Upper lobe of right lung (tissue), 1 donor: Measurements from ENCODE around the gene NVL. TPM values are rescaled to one million over a fixed set of nuclear protein-coding genes. Genes with fewer than 3 reads are reported as not detected.
A peak's percentile ranks its signal among the peaks of the same experiment; 100 is the strongest.

ENCODE experiments used
- ATAC-seq: fragments of 200-7000 bp; cut with Tn5 transposase; one replicate; pipeline ENCODE4 v1.9.1; 2020; ENCODE audit warnings: mild to moderate bottlenecking, moderate library complexity
- DNase-seq: peaks from one replicate; pipeline ENCODE4 v3.0.0-alpha.2; 2020
- H3K27ac ChIP-seq: fragments of 200-600 bp; one replicate; pipeline ENCODE4 v1.8.0; 2022
- H3K27me3 ChIP-seq: fragments of 200-600 bp; one replicate; pipeline ENCODE4 v1.8.0; 2022; ENCODE audit warnings: mild to moderate bottlenecking
- H3K36me3 ChIP-seq: fragments of 200-600 bp; one replicate; pipeline ENCODE4 v1.8.0; 2022
- H3K4me1 ChIP-seq: fragments of 200-600 bp; one replicate; pipeline ENCODE4 v1.8.0; 2022
- H3K4me3 ChIP-seq: fragments of 200-600 bp; one replicate; pipeline ENCODE4 v1.8.0; 2022; ENCODE audit warnings: mild to moderate bottlenecking
- H3K9me3 ChIP-seq: fragments of 200-600 bp; one replicate; pipeline ENCODE4 v1.8.0; 2022
- CTCF ChIP-seq: fragments of 200-600 bp; IDR thresholded peaks from one replicate; pipeline ENCODE4 v1.8.0; 2022; ENCODE audit warnings: antibody characterized with exemption
- intact Hi-C: fragments of 100-400 bp; cut with DNase I; formaldehyde crosslinking; loops from one replicate; pipeline ENCODE4 v1.11.0; 2022
- total RNA-seq: library from RNA; stranded (reverse); fragmentation: NEBNext Ultra II Directional; extraction: Animal tissue kit (Norgen Biotek cat#: 25700); gene quantifications from one replicate; pipeline ENCODE4 v1.2.1, GENCODE V29; 2021
- donor health status: DM: no; HTN: yes; CAD: no; lungs with severe emphysema.

The NVL gene
- total RNA-seq, 1 donor from 2014 or later, result 24.1 TPM

GRCh38 chr1:224185208-224185607 lies 144.8 kb downstream of the NVL start:
- no peak for DNase-seq
- Histone ChIP-seq H3K4me3 (no peak overlapping the region), H3K27me3 (no peaks in the 10 kb centered on the region), H3K36me3 (peaks cover 4% of the 10 kb centered on the region), H3K27ac (no peak overlapping the region), H3K9me3 (no peaks in the 10 kb centered on the region), H3K4me1 (peaks cover 15% of the 10 kb centered on the region)
- ATAC-seq, result no peak
- intact Hi-C loops, result no loop called here
- no peak for TF ChIP-seq CTCF

GRCh38 chr1:224183591-224184312 lies 146.2 kb downstream of the NVL start:
- peak; percentile 6 for TF ChIP-seq CTCF
- H3K27ac ChIP-seq, result peak overlapping the region; percentile 94
- peak overlapping the region; percentile 98 for H3K4me3 ChIP-seq
- ATAC-seq (peak; percentile 85), DNase-seq (peak; percentile 88)
- peaks cover 15% of the 10 kb centered on the region for H3K4me1 ChIP-seq
- H3K9me3 ChIP-seq, result no peaks in the 10 kb centered on the region
- H3K27me3 ChIP-seq, result no peaks in the 10 kb centered on the region
- no peaks in the 10 kb centered on the region for H3K36me3 ChIP-seq
- intact Hi-C loops, result no loop called here

- H3K27me3 ChIP-seq, result no peaks in the 10 kb centered on the region
- intact Hi-C loops, result no loop called here
- H3K4me3 ChIP-seq, result peak within 1 kb of the TSS; percentile 98
- H3K36me3 ChIP-seq, result no peaks in the 10 kb centered on the region
- TF ChIP-seq CTCF, result no peak
- H3K4me1 ChIP-seq, result peaks cover 15% of the 10 kb centered on the region
- DNase-seq, result peak; percentile 93
- H3K27ac ChIP-seq, result peak within 1 kb of the TSS; percentile 94
- H3K9me3 ChIP-seq, result no peaks in the 10 kb centered on the region
- peak; percentile 96 for ATAC-seq
These were observed 146.9 kb downstream of the NVL start, which contains the start of gene DEGS1 for GRCh38 chr1:224182866-224183590. TSS of gene DEGS1 (plus strand) at chr1:224183240. CDS start at chr1:224183337, 97 bp downstream.

- DNase-seq, result no peak
- Histone ChIP-seq H3K9me3 (no peaks in the 10 kb centered on the region), H3K4me3 (peak overlapping the region; percentile 98), H3K4me1 (peaks cover 15% of the 10 kb centered on the region), H3K36me3 (no peaks in the 10 kb centered on the region), H3K27me3 (no peaks in the 10 kb centered on the region), H3K27ac (peak overlapping the region; percentile 94)
- intact Hi-C loops, result no loop called here
- ATAC-seq, result peak; percentile 1
- no peak for TF ChIP-seq CTCF
These were observed 147.7 kb downstream of the NVL start for GRCh38 chr1:224182057-224182865.

GRCh38 chr1:224181453-224181810 lies 148.5 kb downstream of the NVL start:
- intact Hi-C loops, result no loop called here
- no peak for TF ChIP-seq CTCF
- no peaks in the 10 kb centered on the region for H3K36me3 ChIP-seq
- no peak overlapping the region for H3K4me3 ChIP-seq
- ATAC-seq (no peak), DNase-seq (no peak)
- peaks cover 15% of the 10 kb centered on the region for H3K4me1 ChIP-seq
- H3K27ac ChIP-seq, result peak overlapping the region; percentile 94
- H3K9me3 ChIP-seq, result no peaks in the 10 kb centered on the region
- H3K27me3 ChIP-seq, result no peaks in the 10 kb centered on the region
